ENCODE results near the gene SNRPD2. TPM values are rescaled to one million over a fixed set of nuclear protein-coding genes. Genes with fewer than 3 reads are reported as not detected.

SNRPD2 gene
- total RNA-seq, 1 donor from 2014 or later, result 507 TPM

GRCh38 chr19:45657520-45658167, 34.1 kb downstream of the SNRPD2 start:
- CTCF ChIA-PET, result no interaction called here
- peaks cover 12% of the 10 kb centered on the region for H3K27me3 Mint-ChIP-seq

GRCh38 chr19:45655073-45655472, 36.7 kb downstream of the SNRPD2 start:
- Mint-ChIP-seq H3K27ac (no peak overlapping the region), H3K4me3 (no peak overlapping the region), H3K9me3 (no peaks in the 10 kb centered on the region), H3K36me3 (ENCODE audit: low read depth) (no peaks in the 10 kb centered on the region), H3K4me1 (no peaks in the 10 kb centered on the region), H3K27me3 (peaks cover 13% of the 10 kb centered on the region)
- DNase-seq, result no peak
- TF ChIP-seq CTCF (IDR thresholded peaks at IDR 0.05), result no peak
- no peak for ATAC-seq (ENCODE audit: low read depth)
- ChIA-PET POLR2A (no interaction called here), CTCF (no interaction called here)
- intact Hi-C loops (cut with micrococcal nuclease), result no loop called here

More at GRCh38 chr19:45657520-45658167, 34.1 kb downstream of the SNRPD2 start:
- no peaks in the 10 kb centered on the region for H3K9me3 Mint-ChIP-seq
- no peak for DNase-seq
- H3K4me3 Mint-ChIP-seq, result no peak overlapping the region
- H3K4me1 Mint-ChIP-seq, result no peaks in the 10 kb centered on the region
- no peak for TF ChIP-seq CTCF (IDR thresholded peaks at IDR 0.05)
- ATAC-seq (ENCODE audit: low read depth), result no peak
- POLR2A ChIA-PET, result interaction anchor here (0.7 to 1.1 kb wide), 3 partner anchors 12 to 46 kb away, joined by 3 to 6 read pairs (median 6); no protein-coding TSS in a partner anchor
- no peaks in the 10 kb centered on the region for H3K36me3 Mint-ChIP-seq (ENCODE audit: low read depth)
- intact Hi-C loops (cut with micrococcal nuclease), result no loop called here
- no peak overlapping the region for H3K27ac Mint-ChIP-seq

GRCh38 chr19:45653634-45654033, 38.1 kb downstream of the SNRPD2 start:
- no peaks in the 10 kb centered on the region for H3K36me3 Mint-ChIP-seq (ENCODE audit: low read depth)
- POLR2A ChIA-PET, result interaction anchor here (0.7 kb wide), 1 partner anchor 12 kb away, joined by 3 read pairs; no protein-coding TSS in a partner anchor
- CTCF ChIA-PET, result no interaction called here
- TF ChIP-seq CTCF (IDR thresholded peaks at IDR 0.05), result no peak
- H3K4me1 Mint-ChIP-seq, result no peaks in the 10 kb centered on the region
- ATAC-seq (ENCODE audit: low read depth) (no peak), DNase-seq (no peak)
- no peak overlapping the region for H3K27ac Mint-ChIP-seq
- H3K9me3 Mint-ChIP-seq, result no peaks in the 10 kb centered on the region
- H3K27me3 Mint-ChIP-seq, result peaks cover 6% of the 10 kb centered on the region
- intact Hi-C loops (cut with micrococcal nuclease), result no loop called here
- H3K4me3 Mint-ChIP-seq, result no peak overlapping the region

- H3K27me3 Mint-ChIP-seq, result peaks cover 5% of the 10 kb centered on the region
- no peak for TF ChIP-seq CTCF (IDR thresholded peaks at IDR 0.05)
- no peaks in the 10 kb centered on the region for H3K36me3 Mint-ChIP-seq (ENCODE audit: low read depth)
- ATAC-seq (ENCODE audit: low read depth), result no peak
- CTCF ChIA-PET, result interaction anchor here (1.4 kb wide), 1 partner anchor 43 kb away, joined by 3 read pairs; no protein-coding TSS in a partner anchor
- no peak overlapping the region for H3K4me3 Mint-ChIP-seq
- no peak overlapping the region for H3K27ac Mint-ChIP-seq
- POLR2A ChIA-PET, result no interaction called here
- H3K4me1 Mint-ChIP-seq, result peaks cover 8% of the 10 kb centered on the region
- DNase-seq, result no peak
- no peaks in the 10 kb centered on the region for H3K9me3 Mint-ChIP-seq
- intact Hi-C loops (cut with micrococcal nuclease), result no loop called here
Observed at GRCh38 chr19:45650722-45651121, 41.0 kb downstream of the SNRPD2 start.

- no peak for DNase-seq
- intact Hi-C loops (cut with micrococcal nuclease), result loop anchor here (10.0 kb wide), 2 partner anchors 242 to 892 kb away; partner anchors contain the start of genes POLR1G and PPP1R13L
- H3K4me3 Mint-ChIP-seq, result peak overlapping the region; percentile 78
- H3K27ac Mint-ChIP-seq, result no peak overlapping the region
- H3K9me3 Mint-ChIP-seq, result no peaks in the 10 kb centered on the region
- ChIA-PET POLR2A (interaction anchor here (0.6 to 1.6 kb wide), 8 partner anchors 10 to 168 kb away, joined by 3 to 10 read pairs (median 4); partner anchors contain the start of genes GIPR, OPA3 and QPCTL), CTCF (interaction anchor here (1.0 to 1.3 kb wide), 3 partner anchors 28 to 207 kb away, joined by 3 to 4 read pairs (median 3); partner anchors contain the start of gene OPA3)
- no peak for TF ChIP-seq CTCF (IDR thresholded peaks at IDR 0.05)
- no peak for ATAC-seq (ENCODE audit: low read depth)
- peaks cover 33% of the 10 kb centered on the region for H3K4me1 Mint-ChIP-seq
- H3K36me3 Mint-ChIP-seq (ENCODE audit: low read depth), result no peaks in the 10 kb centered on the region
- H3K27me3 Mint-ChIP-seq, result peaks cover 4% of the 10 kb centered on the region
Observed at GRCh38 chr19:45646345-45646698, 45.4 kb downstream of the SNRPD2 start.

All from activated B cell treated with CpG ODN at 0.5 μM for 24 hours (primary cell).